Measurements from ENCODE around the gene PRRC2B.

PRRC2B gene

DNA sequence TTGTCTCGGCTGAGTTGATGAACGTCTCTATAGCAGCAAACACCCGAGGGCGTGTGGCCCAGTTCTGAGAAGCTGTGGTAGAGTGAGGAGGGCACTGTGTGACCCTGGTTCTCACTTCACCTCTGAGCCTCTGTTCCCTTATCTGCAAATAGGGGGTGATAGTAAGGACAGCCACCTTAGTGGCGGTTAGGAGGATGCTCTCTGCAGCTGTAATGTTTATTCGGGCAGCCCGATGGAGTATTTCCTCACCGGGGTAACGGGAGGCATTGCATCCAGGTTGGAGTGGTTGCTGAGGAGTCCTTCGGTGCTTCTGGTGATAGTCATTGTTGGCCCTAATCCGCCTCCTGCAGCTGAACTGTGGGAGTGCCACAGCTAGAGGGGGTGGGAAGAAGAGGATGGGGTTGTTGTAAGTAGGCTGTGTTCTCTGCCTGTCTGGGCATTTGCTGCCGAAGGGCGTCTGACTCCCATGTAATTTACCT, 13.9 kb downstream of the PRRC2B start:
- peak overlapping the region; percentile 82 for H3K4me3 Mint-ChIP-seq
- H3K9me3 Mint-ChIP-seq = no peaks in the 10 kb centered on the region
- peaks cover 79% of the 10 kb centered on the region for H3K4me1 Mint-ChIP-seq (ENCODE audit: low read depth)
- H3K36me3 Mint-ChIP-seq (ENCODE audit: low read depth) = peaks cover 18% of the 10 kb centered on the region
- DNase-seq (ENCODE audit: low spot score) = peak; percentile 29
- H3K27me3 Mint-ChIP-seq (ENCODE audit: low read depth) = no peaks in the 10 kb centered on the region
- peak overlapping the region; percentile 83 for H3K27ac Mint-ChIP-seq

DNA sequence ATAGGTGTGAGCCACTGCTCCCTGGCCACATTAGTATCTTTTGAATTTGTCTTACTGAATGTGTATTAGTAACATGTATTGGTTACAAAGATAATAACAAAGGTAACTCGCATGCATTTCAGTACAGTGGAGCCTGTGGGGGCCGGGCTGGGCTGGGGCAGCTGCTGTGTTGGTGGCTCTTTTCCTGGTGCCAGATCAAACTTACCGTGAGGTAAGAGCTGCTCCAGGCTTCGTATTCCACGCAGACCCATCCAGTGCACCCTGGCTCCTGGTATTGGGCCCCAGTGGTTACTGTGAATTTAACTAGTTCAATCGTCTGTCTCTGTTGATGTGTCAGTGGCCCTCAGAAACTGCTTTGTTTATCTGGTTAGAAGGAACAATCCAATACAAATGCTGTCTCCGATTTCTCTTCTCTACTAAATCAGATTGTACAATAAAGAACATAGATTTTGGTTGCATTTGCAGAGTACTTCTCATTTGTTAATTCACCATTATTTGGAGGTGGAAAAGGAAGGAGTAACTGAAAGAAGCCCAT, 15.6 kb downstream of the PRRC2B start:
- no peak for DNase-seq (ENCODE audit: low spot score)
- H3K27me3 Mint-ChIP-seq (ENCODE audit: low read depth) = no peaks in the 10 kb centered on the region
- peak overlapping the region; percentile 82 for H3K4me3 Mint-ChIP-seq
- peaks cover 73% of the 10 kb centered on the region for H3K4me1 Mint-ChIP-seq (ENCODE audit: low read depth)
- H3K27ac Mint-ChIP-seq = peak overlapping the region; percentile 89
- H3K36me3 Mint-ChIP-seq (ENCODE audit: low read depth) = peaks cover 23% of the 10 kb centered on the region
- no peaks in the 10 kb centered on the region for H3K9me3 Mint-ChIP-seq

DNA sequence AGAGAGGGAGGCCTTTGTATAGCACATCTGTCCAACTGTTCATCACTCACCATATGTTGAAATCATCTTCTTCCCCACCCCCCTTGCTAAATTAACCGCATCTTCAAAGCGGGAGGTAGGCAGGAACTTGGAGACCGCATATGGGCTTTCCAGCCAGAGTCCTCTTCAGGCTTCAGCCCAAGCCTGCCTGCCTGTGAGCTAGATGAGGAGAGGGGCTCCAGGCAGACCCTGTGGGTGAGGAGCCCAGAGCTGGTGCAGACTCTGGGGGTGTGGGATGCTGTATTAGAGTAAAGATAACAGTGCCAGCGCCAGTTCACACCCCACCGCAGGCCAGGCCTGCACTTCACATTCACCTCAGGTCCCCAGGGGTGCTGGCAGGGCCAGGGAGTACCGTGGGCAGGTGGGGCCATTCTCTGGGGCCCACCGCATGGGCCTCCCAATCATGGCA, 16.2 kb downstream of the PRRC2B start:
- Mint-ChIP-seq H3K27me3 (ENCODE audit: low read depth) (no peaks in the 10 kb centered on the region), H3K9me3 (no peaks in the 10 kb centered on the region), H3K27ac (peak overlapping the region; percentile 89), H3K4me1 (ENCODE audit: low read depth) (peaks cover 68% of the 10 kb centered on the region), H3K36me3 (ENCODE audit: low read depth) (peaks cover 28% of the 10 kb centered on the region), H3K4me3 (peak overlapping the region; percentile 82)
- peak; percentile 50 for DNase-seq (ENCODE audit: low spot score)

DNA sequence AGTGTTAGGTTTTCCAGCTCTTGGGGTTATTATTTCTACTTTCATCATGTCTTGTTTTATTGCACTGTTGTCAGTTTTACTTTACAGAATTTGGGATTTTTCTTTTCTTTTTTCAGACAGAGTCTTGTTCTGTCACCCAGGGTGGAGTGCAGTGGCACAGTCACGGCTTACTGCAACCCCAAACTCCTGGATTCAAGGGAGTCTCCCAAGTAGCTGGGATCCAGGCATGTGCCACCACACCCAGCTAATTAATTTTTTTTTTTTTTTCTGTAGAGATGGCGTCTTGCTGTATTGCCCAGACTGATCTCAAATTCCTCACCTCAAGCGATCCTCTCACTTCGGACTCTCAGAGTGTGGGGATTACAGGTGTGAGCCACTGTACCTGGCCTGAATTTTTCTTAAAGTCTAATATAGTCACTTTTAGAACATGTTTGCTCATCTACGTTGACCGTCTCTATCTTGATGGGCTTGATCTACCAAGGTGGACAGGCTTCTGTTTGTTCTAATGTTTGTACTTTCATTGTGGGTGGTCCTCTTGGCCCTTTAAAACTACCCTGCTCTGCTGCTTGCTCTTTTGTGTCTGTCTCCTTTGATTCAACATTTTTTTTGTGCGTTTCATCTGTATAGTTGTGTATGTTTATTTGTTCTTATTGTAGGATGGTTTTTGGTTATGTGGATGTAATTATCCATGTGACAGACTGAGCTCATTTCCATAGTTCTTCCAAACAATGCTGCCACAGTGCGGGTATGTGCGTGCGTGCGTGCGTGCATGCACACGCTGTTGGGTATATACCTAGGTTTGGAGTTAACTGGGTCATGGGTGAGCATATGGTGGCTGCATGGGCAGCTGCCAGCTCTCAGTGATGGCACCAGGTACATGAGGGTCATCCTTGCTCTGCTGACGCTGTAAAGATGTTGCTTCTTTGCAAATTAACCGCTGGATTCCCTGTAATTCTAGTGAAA, 18.1 kb downstream of the PRRC2B start:
- Mint-ChIP-seq H3K9me3 (no peaks in the 10 kb centered on the region), H3K27ac (peak overlapping the region; percentile 19), H3K27me3 (ENCODE audit: low read depth) (no peaks in the 10 kb centered on the region), H3K4me3 (peak overlapping the region; percentile 14), H3K36me3 (ENCODE audit: low read depth) (peaks cover 34% of the 10 kb centered on the region), H3K4me1 (ENCODE audit: low read depth) (peaks cover 61% of the 10 kb centered on the region)
- DNase-seq (ENCODE audit: low spot score) = no peak

DNA sequence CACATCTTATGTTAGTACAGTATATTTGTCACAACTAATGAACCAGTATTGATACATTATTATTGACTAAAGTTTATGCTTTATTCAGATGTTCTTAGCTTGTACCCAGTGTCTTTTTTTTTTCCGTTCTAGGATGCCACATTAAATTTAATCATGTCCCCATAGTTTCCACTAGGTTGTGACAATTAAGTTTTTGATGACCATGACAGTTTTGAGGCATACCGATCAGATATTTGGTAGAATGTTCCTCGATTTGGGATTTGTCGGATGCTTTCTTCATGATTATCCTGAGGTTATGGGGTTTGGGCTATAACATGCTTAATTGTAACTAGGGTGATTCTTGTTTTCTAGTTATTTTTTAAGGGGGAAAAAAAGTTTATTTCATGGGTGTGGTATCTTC, 22.6 kb downstream of the PRRC2B start:
- H3K27ac Mint-ChIP-seq = peak overlapping the region; percentile 65
- peak overlapping the region; percentile 35 for H3K4me3 Mint-ChIP-seq
- H3K9me3 Mint-ChIP-seq = no peaks in the 10 kb centered on the region
- DNase-seq (ENCODE audit: low spot score) = no peak
- peaks cover 65% of the 10 kb centered on the region for H3K4me1 Mint-ChIP-seq (ENCODE audit: low read depth)
- no peaks in the 10 kb centered on the region for H3K27me3 Mint-ChIP-seq (ENCODE audit: low read depth)
- peaks cover 38% of the 10 kb centered on the region for H3K36me3 Mint-ChIP-seq (ENCODE audit: low read depth)

DNA sequence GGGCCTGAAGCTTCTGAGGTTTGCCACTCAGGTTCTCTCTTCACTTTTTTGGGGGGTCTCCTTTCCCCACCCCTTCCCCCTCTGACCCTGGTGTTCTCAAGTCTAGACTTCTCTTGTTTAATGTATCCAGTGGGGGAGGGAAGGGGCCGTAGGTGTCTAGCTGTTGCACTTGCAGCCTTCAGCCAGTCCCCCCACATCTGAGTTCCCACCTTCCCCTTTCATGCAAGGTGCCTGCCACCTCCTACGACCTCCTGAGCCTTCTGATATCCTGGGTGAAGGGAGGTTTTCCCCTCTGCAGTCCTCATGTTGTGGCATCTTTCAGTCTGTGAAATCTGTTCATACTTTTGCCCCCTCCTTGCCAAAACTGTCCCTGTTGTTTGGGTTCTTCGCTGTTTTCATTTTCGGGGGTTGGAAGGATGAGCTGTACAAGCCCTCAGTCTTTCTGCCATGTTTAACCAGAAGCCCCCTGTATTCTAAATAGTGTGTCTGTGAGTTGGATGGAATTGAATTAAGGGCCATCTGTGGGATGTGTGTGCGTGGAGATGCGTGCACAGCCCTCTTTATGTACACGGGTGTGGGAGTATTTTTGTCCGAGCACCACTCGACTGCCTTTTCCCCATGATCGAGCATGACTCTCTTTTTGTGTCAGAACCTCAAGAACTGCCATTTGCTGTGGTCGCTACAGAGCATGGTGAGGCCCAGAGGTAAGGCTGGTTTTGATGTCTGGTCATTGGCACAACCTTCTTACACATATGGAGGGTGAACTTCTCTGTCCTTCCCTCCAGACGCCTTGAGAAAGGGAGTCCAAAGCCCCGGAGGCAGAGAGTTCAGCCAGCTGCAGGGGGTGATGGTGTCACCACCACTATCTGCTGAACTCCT, 23.6 kb downstream of the PRRC2B start:
- Mint-ChIP-seq H3K4me3 (peak overlapping the region; percentile 80), H3K36me3 (ENCODE audit: low read depth) (peaks cover 38% of the 10 kb centered on the region), H3K27ac (peak overlapping the region; percentile 82), H3K4me1 (ENCODE audit: low read depth) (peaks cover 65% of the 10 kb centered on the region), H3K9me3 (no peaks in the 10 kb centered on the region), H3K27me3 (ENCODE audit: low read depth) (no peaks in the 10 kb centered on the region)
- no peak for DNase-seq (ENCODE audit: low spot score)

DNA sequence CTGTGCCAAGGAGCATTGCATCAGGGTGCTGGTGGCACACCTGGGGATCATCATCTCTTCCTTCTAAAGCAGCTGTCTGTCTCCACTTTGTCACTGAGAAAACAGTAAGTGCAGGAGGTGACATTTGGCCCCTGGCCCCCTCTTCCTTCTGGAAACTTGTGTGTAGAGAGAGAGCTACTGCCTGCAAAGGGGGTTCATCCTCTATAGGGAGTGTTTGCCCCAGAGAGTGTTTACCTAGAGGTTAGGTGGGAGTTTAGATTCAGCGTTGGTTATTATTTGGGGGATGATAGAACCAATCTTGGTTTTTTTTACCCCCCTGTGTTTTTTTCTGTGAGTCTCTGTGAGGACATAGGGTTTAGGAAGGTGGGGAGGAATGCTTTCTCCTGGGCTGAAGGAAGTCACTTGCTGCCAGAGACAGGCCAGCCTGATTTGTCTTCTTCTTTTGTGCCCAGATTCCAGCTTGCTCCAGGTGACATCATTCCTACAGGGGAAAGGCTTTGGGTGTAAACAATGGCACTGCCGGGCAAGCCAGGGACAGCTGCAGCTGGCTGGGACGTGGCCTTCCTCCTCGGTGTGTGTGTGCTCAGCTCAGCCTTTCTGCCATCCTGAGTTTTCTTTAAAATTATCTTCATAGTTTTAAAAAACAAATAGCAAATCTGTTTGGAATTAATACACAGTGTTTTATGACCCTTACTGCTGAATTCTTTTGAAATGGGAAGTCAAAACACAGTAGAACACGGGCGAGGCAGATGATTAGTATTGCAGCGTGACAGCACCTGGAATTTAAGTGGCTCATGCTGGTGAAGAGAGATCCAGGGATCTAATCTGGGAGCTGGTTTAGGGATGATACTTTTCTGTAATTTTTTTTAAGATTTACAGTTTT, 24.5 kb downstream of the PRRC2B start:
- Mint-ChIP-seq H3K27ac (peak overlapping the region; percentile 82), H3K4me1 (ENCODE audit: low read depth) (peaks cover 70% of the 10 kb centered on the region), H3K9me3 (no peaks in the 10 kb centered on the region), H3K27me3 (ENCODE audit: low read depth) (no peaks in the 10 kb centered on the region), H3K4me3 (peak overlapping the region; percentile 80), H3K36me3 (ENCODE audit: low read depth) (peaks cover 45% of the 10 kb centered on the region)
- DNase-seq (ENCODE audit: low spot score) = no peak

DNA sequence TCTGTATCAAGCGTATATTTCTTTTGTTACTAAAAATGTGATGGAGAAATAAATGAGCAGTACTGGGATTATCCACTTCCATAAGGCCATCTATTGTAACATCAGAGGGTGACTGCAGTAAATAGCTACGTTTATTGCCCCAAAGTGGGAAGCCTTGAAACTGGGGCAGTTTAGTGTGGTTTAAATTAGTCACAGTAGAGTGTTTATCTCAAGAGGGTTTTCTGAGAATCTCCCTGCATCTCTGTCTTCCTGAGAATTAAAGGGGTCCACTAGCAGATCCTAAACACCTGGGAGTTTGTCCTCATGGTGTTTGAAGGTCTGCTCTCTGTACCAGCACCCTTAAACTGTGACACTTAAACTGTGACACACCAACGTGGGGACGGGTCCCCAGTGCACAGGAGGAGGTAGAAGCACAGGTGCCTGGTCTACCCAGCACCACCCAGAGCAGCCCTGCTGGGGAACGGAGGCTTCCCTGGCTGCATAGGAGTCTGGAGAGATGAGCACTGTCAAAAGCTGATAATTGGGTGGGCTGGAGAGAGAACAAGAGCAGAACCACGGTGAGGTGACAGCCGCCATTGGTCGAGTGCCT, 25.2 kb downstream of the PRRC2B start:
- Mint-ChIP-seq H3K4me3 (peak overlapping the region; percentile 80), H3K9me3 (no peaks in the 10 kb centered on the region), H3K27me3 (ENCODE audit: low read depth) (no peaks in the 10 kb centered on the region), H3K27ac (peak overlapping the region; percentile 64), H3K4me1 (ENCODE audit: low read depth) (peaks cover 67% of the 10 kb centered on the region), H3K36me3 (ENCODE audit: low read depth) (peaks cover 44% of the 10 kb centered on the region)
- DNase-seq (ENCODE audit: low spot score) = no peak

DNA sequence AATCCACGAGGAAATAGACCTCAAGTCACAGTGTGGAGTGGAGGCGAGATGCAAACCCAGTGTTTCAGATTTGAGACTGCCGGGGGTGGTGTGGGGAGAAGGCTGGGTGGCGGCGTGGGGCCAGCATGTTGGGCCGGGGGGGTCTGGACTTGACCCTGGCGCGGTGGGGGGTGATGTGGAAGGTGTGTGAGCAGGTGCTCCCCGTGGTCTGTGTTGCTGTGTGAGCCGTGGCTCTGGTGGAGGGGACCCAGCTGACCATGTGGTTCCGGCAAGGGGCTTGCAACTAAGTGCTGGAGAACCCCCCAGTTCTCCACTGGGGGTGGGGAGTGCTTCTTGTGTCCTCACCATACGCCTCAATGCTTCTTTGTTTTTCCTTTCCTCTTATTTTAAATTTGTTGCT, 25.8 kb downstream of the PRRC2B start:
- Mint-ChIP-seq H3K27ac (peak overlapping the region; percentile 73), H3K4me1 (ENCODE audit: low read depth) (peaks cover 67% of the 10 kb centered on the region), H3K9me3 (no peaks in the 10 kb centered on the region), H3K27me3 (ENCODE audit: low read depth) (no peaks in the 10 kb centered on the region), H3K36me3 (ENCODE audit: low read depth) (peaks cover 39% of the 10 kb centered on the region), H3K4me3 (peak overlapping the region; percentile 80)
- no peak for DNase-seq (ENCODE audit: low spot score)

DNA sequence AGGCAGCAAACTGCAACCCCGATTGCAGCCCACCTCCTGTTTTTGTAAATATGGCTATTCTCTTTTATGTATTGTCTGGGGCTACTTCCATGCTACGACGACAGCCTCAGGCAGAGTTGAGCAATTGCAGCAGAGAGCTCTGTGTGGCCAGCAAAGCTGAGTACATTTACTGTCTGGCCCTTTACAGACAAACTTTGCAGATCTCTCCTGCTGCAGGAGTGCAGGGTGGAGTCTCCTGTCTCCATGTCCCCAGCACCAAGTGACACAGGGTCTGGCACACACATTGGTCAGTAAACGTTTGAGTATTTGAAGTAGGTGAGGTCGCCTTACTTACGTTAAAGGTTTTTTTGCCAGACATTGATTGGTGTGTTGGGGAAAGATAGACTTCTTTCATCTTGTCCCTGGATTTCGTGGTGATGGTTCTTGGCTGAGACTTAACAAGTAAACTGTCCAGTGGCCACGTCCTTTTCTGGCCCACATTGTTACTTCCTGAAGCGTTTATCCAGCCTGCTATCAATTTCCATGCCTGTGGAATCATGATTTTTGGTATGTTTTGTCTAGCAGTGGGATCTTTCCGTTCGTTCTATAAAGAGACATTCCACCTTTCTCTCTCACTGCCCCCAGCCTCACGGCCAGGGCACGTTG, 27.2 kb downstream of the PRRC2B start:
- Mint-ChIP-seq H3K4me1 (ENCODE audit: low read depth) (peaks cover 63% of the 10 kb centered on the region), H3K36me3 (ENCODE audit: low read depth) (peaks cover 35% of the 10 kb centered on the region), H3K27me3 (ENCODE audit: low read depth) (no peaks in the 10 kb centered on the region), H3K27ac (peak overlapping the region; percentile 52), H3K9me3 (no peaks in the 10 kb centered on the region), H3K4me3 (no peak overlapping the region)
- DNase-seq (ENCODE audit: low spot score) = no peak

DNA sequence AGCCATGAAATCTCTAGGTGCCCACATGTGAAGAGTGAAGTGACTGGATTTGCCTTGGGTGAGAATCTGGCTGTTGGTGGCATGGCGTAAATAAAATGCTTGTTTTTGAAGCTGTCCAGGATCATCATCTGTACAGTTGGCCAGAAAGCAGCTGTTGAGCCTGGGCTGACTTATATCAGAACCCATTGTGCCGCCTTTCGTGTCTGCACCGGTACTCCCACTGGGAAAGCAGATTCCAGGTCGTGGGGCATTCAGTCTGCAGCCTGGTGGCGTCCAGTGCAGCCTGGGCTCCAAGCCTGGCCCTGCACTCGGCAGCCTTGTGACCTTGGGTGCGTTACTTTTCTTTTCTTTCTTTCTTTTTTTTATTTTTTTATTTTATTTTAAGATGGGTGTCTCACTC, 27.8 kb downstream of the PRRC2B start:
- peaks cover 60% of the 10 kb centered on the region for H3K4me1 Mint-ChIP-seq (ENCODE audit: low read depth)
- peak overlapping the region; percentile 52 for H3K27ac Mint-ChIP-seq
- H3K36me3 Mint-ChIP-seq (ENCODE audit: low read depth) = peaks cover 37% of the 10 kb centered on the region
- no peak overlapping the region for H3K4me3 Mint-ChIP-seq
- H3K9me3 Mint-ChIP-seq = no peaks in the 10 kb centered on the region
- no peaks in the 10 kb centered on the region for H3K27me3 Mint-ChIP-seq (ENCODE audit: low read depth)
- DNase-seq (ENCODE audit: low spot score) = no peak

DNA sequence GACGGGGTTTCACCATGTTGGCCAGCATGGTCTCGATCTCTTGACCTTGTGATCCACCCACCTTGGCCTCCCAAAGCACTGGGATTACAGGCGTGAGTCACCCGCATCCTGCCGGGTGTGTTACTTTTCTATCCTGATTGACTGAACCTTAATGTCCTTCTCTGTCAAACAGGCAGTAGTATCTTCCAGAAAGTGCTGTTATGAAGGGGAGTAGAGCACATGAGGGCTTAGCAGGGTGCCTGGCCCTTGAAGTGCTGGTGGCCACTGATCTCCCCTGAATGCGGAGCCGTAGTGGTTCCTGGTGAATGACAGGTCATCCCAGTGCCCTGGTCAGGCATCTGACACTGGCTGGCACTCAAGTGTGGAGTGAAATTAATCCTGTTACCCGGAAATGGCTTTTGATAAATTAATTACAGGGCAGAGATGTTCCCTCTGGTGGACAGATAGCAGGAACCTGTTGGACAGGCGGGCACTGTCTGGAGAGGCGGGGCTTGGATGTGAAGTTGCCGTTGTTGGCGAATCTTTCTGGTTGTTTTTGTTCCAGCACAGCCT, 28.4 kb downstream of the PRRC2B start:
- Mint-ChIP-seq H3K9me3 (no peaks in the 10 kb centered on the region), H3K4me1 (ENCODE audit: low read depth) (peaks cover 57% of the 10 kb centered on the region), H3K27me3 (ENCODE audit: low read depth) (no peaks in the 10 kb centered on the region), H3K4me3 (peak overlapping the region; percentile 48), H3K27ac (peak overlapping the region; percentile 62), H3K36me3 (ENCODE audit: low read depth) (peaks cover 38% of the 10 kb centered on the region)
- no peak for DNase-seq (ENCODE audit: low spot score)
